Left lung (tissue), 10 donors: ENCODE results near the gene RTL3. TPM values are rescaled to one million over a fixed set of nuclear protein-coding genes. Genes with fewer than 3 reads are reported as not detected.

Experiments
- ATAC-seq: fragments of 200-7000 bp; cut with Tn5 transposase; one replicate; pipeline ENCODE4 v1.9.1; 2020; ENCODE audit warnings: moderate library complexity
- DNase-seq, 4 donors: peaks; one replicate each; pipeline ENCODE4 v3.0.0-alpha.2; 2013 to 2020
- H3K27ac ChIP-seq, 2 donors: fragments of 200-600 bp; sonication (generic) in 1 of 2; one replicate each; pipeline versions ENCODE4 v1.5.0 to v1.8.0; 2020 to 2021
- H3K27me3 ChIP-seq, 2 donors: fragments of 200-600 bp; sonication (generic) in 1 of 2; one replicate each; pipeline versions ENCODE4 v1.5.0 to v1.8.0; 2020 to 2021
- H3K36me3 ChIP-seq, 2 donors: fragments of 200-600 bp; sonication (generic) in 1 of 2; one replicate each; pipeline versions ENCODE4 v1.5.0 to v1.8.0; 2020 to 2021
- H3K4me1 ChIP-seq, 2 donors: fragments of 200-600 bp; one replicate each; pipeline ENCODE4 v1.8.0; 2021
- H3K4me3 ChIP-seq, 2 donors: fragments of 200-600 bp; sonication (generic) in 1 of 2; one replicate each; pipeline versions ENCODE4 v1.5.0 to v1.8.0; 2020 to 2021; ENCODE audit warnings: mild to moderate bottlenecking in 1 of 2
- H3K9me3 ChIP-seq, 2 donors: fragments of 200-600 bp; sonication (generic) in 1 of 2; one replicate each; pipeline versions ENCODE4 v1.5.0 to v1.8.0; 2020 to 2021
- intact Hi-C, 2 donors: fragments of 100-400 bp; cut with DNase I; formaldehyde crosslinking; loops; one replicate each; pipeline versions ENCODE4 v1.11.2 to v1.14.2; 2022
- polyA plus RNA-seq, 6 donors: library from polyadenylated mRNA; unstranded; fragments of 120-200 nt; gene quantifications; one replicate each; pipeline ENCODE4 v1.2.1, GENCODE V29; 2013; ENCODE audit not compliant: insufficient read length in 6 of 6
- total RNA-seq, 2 donors: library from RNA; stranded (reverse); fragmentation: NEBNext Ultra II Directional; extraction: Animal tissue kit (Norgen Biotek cat#: 25700); gene quantifications; one replicate each; pipeline ENCODE4 v1.2.1, GENCODE V29; 2021
- TF ChIP-seq, protein P1 (sequence below), 2 donors: fragments of 200-600 bp; sonication (generic) in 1 of 2; IDR thresholded peaks; one replicate each; pipeline versions ENCODE4 v1.5.0 to v1.8.0; 2021; ENCODE audit warnings: antibody characterized with exemption in 2 of 2
- donor health status: DM: no; HTN: yes; CAD: no.
- donor health status: DM: no; HTN: no; CAD: no.

Gene RTL3
- total and polyA plus RNA-seq, 8 donors = 0.04 TPM; not detected in 7

DNA sequence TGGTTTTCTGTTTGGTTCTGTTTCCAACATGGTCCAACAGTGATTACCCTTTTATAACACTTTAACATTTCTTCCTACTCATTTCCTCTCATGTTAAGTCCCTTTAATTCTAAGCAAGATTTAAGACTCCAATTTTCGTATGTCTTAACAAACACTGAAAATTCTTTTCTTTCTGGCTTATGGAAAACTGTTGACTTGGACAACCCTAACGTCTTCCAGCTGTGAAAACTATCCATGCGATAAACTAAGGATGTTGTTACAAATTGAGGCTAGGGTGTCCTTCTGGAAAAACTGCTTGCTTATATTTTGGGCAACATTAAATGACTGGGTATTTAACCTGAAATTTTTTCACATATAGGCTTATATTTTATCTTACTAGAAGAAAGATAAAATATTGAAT is 33.9 kb upstream of the RTL3 start:
- DNase-seq (no peak), ATAC-seq (no peak)
- Histone ChIP-seq H3K27ac (no peak overlapping the region), H3K27me3 (no peaks in the 10 kb centered on the region), H3K36me3 (no peaks in the 10 kb centered on the region), H3K4me3 (no peak overlapping the region), H3K4me1 (no peaks in the 10 kb centered on the region), H3K9me3 (no peaks in the 10 kb centered on the region)
- intact Hi-C loops = no loop called here
- TF ChIP-seq, protein P1, sequence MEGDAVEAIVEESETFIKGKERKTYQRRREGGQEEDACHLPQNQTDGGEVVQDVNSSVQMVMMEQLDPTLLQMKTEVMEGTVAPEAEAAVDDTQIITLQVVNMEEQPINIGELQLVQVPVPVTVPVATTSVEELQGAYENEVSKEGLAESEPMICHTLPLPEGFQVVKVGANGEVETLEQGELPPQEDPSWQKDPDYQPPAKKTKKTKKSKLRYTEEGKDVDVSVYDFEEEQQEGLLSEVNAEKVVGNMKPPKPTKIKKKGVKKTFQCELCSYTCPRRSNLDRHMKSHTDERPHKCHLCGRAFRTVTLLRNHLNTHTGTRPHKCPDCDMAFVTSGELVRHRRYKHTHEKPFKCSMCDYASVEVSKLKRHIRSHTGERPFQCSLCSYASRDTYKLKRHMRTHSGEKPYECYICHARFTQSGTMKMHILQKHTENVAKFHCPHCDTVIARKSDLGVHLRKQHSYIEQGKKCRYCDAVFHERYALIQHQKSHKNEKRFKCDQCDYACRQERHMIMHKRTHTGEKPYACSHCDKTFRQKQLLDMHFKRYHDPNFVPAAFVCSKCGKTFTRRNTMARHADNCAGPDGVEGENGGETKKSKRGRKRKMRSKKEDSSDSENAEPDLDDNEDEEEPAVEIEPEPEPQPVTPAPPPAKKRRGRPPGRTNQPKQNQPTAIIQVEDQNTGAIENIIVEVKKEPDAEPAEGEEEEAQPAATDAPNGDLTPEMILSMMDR (IDR thresholded peaks at IDR 0.05) = no peak

DNA sequence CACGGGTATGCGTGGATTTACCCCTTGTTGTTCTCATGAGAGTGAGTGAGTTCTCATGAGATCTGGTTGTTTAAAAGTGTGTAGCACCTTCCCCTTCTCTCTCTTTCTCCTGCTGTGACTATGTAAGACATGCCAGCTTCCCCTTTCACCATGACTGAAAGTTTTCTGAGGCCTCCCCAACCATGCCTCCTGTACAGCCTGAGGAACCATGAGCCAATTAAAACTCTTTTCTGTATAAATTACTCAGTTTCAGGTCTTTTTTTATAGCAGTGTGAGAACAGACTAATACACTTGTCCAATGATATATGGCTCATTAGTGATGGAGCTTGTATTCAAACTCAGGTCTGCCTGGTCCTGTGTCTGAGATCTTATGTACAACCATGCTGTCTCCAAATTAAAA is 28.5 kb upstream of the RTL3 start:
- H3K36me3 ChIP-seq = no peaks in the 10 kb centered on the region
- no peaks in the 10 kb centered on the region for H3K4me1 ChIP-seq
- ATAC-seq = no peak
- intact Hi-C loops = no loop called here
- H3K4me3 ChIP-seq = no peak overlapping the region
- H3K27ac ChIP-seq = no peak overlapping the region
- no peaks in the 10 kb centered on the region for H3K27me3 ChIP-seq
- no peak for DNase-seq
- no peaks in the 10 kb centered on the region for H3K9me3 ChIP-seq
- TF ChIP-seq, protein P1 (IDR thresholded peaks at IDR 0.05) = no peak

DNA sequence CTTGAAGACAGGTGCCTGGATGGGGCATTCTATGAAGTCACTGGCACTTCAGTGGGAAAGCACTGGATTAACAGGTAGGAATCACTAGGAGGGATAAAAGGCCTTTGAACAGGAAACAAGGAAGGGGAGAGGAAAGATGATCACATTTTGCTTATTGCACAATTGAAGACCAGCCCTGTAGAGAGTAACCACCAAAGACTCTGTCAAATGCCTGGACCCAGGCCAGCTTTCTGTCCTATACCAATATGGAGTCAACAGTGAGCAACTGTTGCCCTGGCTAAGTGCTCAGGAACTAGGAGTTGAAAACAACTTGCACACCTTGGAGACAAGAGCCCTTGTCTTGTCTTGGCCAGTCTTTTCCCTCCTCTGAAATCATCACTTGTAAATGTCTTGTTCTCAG is 14.1 kb upstream of the RTL3 start:
- Histone ChIP-seq H3K4me1 (no peaks in the 10 kb centered on the region), H3K27me3 (no peaks in the 10 kb centered on the region), H3K27ac (no peak overlapping the region), H3K36me3 (no peaks in the 10 kb centered on the region), H3K9me3 (no peaks in the 10 kb centered on the region), H3K4me3 (no peak overlapping the region)
- ATAC-seq = no peak
- TF ChIP-seq, protein P1 (IDR thresholded peaks at IDR 0.05) = no peak
- intact Hi-C loops = no loop called here
- DNase-seq = no peak

DNA sequence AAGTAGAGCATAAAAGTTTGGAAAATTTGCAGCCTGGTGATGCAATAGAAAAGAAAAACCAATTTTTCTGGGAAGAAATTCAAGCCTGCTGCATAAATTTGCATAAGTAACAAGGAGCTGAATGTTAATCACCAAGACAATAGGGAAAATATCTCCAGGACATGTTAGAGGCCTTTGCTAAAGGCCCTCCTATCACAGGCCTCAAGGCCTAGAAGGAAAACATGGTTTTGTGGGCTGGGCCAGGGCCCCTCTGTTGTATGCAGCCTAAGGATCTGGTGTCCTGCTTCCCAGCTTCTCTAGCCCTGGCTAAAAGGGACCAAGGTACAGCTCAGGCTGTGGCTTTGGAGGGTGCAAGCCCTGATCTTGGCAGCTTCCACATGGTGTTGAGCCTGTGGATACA is 6.2 kb upstream of the RTL3 start:
- H3K9me3 ChIP-seq = no peaks in the 10 kb centered on the region
- intact Hi-C loops = no loop called here
- H3K27ac ChIP-seq = no peak overlapping the region
- H3K4me3 ChIP-seq = no peak overlapping the region
- TF ChIP-seq, protein P1 (IDR thresholded peaks at IDR 0.05) = no peak
- no peaks in the 10 kb centered on the region for H3K27me3 ChIP-seq
- H3K4me1 ChIP-seq = no peaks in the 10 kb centered on the region
- no peak for DNase-seq
- no peak for ATAC-seq
- no peaks in the 10 kb centered on the region for H3K36me3 ChIP-seq

DNA sequence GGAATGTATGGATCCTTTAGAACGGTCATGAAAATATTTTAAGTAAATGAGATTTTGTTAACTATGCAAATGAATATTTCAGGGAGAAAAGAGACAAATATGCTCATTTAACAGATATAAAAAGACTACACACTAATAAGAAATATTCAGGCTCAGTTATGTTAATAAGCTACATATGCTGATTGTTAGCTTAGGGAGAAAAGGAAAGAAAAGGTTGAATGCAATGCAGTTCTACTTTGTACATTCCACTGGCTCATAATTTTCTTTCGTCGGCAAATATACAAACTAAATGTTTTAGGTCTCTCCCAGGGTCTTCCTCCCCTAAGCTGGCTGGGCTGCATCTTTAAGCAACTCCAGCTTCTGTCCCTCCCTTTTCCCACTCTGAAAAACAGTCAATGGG is 2.7 kb upstream of the RTL3 start:
- H3K4me1 ChIP-seq = peaks cover 0 to 4% of the 10 kb centered on the region in 2 donors
- DNase-seq = no peak
- H3K9me3 ChIP-seq = no peaks in the 10 kb centered on the region
- H3K27ac ChIP-seq = no peak overlapping the region
- H3K4me3 ChIP-seq = no peak overlapping the region
- TF ChIP-seq, protein P1 (IDR thresholded peaks at IDR 0.05) = no peak
- no peak for ATAC-seq
- intact Hi-C loops = no loop called here
- H3K27me3 ChIP-seq = no peaks in the 10 kb centered on the region
- no peaks in the 10 kb centered on the region for H3K36me3 ChIP-seq
